IPS-NIHi11 (cell line): ENCODE results near the gene EPB41.
"Not testable (repeated sequence)": the region's sequence is repeated elsewhere in the genome, so short reads cannot be mapped to it uniquely, and the experiment has no call there.

Experiments used
- DNase-seq: peaks from one replicate; pipeline ENCODE4 v3.0.0; 2012; ENCODE audit warnings: mixed read lengths, low spot score

The EPB41 gene

DNA sequence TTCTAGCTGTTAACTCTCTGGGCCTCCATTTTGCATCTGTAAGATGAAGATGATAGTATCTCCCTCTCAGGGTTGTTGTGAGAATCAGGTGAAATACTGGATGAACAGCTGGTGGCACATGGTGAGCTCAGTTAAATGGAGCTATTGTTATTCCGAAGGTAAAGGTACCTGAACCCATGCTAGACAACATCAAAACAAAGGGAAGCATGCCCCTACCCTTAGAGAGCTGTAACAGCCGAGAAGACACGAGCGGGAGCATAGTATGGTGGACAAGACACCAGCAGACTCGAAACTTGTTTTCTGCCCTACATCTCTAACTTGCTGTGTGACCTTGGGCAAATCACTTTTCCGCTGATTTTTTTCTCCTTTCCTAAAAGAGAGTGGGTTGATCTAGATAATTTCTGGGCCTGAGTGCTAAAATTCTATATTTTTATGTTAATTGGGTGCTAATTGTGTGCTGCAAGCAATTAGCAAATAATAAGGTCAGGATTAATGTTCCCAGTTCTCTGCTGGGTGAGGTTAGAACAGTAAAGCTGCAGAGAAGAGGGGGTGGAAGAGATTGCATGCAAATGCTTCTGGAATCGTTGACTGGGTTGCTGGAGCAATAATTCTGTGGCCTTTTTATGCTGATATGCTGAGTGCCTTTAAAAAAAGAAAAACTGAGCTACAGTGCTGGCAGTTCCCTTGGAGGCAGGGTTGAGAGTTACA, 198.5 kb downstream of the EPB41 start:
- DNase-seq = no peak

DNA sequence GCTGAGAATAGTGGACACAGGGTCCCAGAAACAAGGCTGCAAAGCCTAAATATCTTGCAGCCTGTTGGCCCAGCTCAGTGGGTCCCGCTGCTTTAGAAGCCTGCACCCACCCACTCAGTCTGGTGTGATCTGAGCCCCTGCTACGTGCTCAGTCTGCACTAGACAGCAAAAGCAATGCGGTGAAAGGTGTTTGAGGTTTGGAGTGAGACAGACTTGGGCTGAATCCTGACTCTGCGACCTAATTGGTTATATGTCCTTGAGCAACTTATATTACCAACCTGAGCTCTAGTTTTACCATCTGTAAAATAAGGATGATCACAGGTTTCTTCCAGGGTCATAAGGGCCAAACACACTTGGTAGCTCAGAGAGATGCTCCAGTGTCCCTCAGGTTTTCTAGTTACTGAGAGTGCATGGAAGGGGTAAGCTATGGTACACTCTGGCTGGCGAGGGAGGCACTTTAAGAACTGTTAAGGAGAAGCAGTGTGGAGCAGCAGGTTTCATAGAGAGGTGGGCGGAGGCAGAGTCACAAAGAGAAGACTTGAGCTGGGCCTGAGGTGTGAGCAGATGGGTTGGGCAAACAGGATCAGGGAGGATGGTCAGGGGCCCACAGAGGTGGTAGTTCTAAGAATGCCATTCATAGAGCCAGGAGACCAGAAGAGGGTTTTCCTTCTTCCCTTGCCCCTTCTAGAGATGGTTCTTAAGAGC, 199.2 kb downstream of the EPB41 start:
- DNase-seq = no peak

DNA sequence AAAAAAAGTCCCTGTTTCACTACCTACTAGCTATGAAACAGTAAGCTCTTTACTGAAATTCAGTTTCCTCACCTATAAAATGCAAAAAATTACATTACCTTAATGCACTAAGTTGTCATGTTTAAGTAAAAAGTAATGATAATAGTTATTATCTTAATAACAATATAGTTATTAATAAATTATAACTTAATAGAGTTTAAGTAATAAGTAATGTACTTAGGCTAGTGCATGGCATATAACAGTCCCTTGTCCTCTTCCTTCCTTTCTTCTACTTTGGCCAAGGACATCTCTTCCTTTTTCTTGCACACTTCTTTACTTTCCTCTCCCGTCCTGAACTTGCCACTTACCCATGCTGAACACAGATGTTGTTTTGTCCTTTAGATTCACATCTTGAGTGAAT, 200.3 kb downstream of the EPB41 start:
- no peak for DNase-seq

DNA sequence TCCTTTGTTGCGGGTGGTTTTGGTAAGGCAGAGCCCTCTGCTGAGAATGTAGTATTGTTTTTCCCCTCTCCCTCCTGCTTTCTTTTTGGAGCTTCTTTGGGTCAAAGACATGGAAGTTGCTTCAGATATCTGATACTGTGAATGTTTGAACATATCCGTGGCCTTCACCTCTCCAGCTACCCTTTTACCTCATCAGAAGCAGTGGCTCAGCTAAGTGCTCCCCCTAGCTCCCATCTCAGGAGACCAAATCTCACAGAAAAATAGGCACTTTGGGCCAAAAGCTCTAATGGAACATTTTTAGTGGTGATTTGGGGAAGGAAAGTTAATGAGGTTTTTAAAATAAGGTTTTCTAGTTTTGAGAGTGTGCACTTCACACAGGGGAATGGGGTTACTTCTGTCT, 203.0 kb downstream of the EPB41 start:
- peak; percentile 47 for DNase-seq

DNA sequence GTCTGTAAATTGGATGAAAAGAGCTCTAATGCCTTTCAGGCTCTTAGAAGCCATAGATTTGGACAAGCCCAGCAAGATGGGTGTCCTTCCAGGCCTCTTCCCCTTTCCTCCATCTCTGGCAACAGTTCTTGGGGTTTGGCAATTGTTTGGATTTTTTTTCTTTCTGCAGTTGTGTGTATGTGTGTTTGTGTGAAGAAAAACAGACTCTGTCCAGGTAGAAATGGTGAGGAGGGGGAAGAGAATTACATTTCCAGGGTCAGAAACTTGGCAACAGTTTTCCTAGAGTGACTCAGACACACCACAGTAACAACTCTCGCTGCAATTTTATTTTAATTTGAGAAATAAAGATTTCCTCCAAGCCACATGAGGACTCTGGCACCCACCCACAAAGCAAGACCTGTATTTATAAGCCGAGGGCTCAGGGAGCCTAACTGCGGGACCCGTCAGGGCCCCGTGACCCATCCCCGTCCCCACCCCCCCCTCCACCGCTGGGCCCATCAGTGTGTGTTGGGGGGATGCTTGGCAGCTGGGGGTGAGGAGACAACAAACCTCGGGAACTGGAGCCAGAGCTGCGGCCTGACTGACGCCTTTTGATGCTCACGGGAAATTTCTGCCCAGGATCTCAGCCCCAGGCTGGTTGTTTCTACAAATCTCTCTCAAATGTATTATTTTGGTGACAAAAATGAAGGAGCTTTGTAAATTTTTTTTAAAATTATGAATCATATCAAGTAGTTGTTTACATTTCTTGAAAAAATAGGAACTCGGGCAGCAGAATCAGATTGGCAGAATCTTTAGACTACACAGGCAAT, 205.0 kb downstream of the EPB41 start:
- DNase-seq = no peak

DNA sequence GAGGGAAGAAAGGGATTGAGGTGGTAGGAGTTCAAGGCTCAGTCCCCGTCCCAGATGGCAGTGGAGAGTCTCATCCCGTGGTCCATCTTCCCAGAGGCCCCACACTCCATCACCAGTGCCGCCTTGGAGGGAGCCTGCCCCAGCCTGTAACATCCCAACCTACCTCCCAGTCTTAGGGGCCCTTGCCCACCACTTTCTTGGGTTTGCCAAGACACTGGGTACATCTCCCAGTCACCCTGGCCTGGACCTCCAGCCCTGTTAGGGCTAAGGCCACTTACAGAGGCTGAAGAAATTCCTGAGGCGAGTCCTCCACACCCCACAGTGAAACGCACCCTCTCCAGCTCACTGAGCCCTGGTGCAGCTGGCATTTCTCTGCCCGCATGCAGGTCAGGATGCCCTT, 206.0 kb downstream of the EPB41 start:
- DNase-seq = no peak

DNA sequence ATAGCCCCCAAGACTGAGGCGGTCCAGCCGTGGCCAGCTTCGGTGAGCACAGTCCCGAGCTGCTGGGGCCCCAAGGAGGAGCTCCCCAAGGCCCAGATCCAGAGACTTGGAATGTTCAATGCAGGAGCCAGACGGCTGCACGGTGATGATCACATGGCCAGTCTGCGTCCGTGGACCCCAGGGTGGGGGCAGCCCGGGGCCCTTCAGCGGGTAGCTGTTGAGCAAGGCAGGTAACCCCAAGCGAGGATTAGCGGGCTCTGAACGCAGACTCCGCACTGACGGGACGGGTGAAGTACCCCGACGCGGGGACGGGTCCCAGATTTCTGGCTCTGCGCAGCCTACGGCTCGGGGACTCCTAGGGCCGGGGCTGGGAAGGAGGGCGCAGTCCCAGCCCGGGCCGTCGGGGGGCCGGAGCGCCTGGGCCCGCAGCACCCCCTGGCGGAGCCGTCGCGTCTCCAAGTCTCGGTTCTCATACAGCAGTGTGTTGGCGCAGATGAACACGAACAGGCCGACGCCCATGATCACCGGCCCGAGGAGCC, 206.6 kb downstream of the EPB41 start:
- peak; percentile 90 for DNase-seq

DNA sequence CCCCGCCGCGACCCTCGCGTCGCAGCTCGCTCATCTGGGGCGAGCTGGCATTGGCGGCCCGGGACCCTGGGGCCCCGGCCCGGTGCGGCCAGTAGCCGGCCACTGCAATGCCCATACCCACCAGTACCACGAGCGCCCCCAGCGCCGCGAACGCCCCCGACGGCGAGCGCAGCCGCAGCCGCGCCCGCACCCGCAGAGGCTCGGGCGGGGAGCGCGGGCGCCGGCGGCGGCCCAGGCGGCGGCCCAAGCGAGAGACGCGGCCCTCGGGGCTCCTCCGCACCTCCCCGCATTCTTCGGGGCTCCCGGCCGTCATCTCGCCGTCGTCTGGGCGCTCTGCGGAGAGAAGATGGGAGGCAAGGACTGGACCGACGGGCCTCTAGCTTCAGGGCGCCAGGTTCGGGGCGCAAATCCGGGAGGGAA, 207.2 kb downstream of the EPB41 start:
- peak; percentile 73 for DNase-seq

DNA sequence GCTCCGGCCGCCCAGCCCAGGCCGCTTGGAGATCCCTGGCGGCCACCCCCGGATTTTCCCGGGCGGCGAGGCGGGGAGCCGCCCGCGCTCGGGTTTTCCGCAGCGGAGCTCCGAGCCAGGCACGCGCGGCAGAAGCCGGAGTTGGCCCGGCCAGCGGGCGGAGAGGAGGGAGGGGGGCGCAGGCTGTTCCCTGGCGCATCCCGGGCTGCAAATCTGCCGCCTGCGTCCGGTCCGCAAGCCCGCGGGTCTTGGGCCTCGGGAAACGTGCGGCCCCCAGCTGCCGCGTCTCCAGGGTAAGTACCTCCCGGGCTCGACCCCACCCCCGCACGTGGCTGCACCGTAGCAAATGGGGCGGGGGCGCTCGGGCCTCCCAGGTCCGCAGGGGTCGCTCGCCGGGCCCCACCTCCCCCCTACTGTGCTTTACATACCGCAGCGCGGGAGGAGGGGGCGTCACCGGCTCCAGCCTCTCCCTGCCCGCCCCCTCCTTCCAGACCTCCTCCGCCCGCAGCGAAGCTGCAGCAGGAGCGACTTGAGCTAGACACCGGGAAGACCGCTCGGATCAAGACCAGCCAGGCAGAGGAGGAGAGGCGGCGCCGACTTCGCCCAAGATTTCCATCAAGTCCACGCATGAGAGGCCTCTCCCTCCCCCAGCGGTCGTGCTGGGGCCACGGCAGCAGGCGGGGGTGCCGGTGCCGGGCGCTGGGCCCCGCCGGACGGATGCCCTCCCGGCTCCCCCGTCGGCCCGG, 207.7 kb downstream of the EPB41 start:
- peak; percentile 60 for DNase-seq

DNA sequence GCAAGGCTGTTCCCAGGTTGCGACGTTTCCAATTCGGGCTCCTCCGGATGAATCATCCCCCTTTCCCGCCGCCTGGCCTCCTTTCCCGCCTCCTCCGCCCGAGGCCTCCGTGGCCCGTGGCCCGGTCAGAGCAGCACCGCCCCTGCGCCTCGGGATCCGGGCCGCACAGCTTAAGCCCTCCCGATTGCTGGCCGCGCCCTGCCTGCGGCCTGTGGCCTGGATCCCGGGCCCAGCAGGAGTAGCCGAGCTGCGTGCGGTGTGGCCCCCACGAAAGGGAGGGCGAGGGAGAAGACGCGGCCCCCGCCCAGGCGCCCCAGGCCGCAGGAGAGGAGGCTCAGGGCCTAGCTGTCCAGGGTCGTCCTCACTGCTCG, 208.3 kb downstream of the EPB41 start:
- DNase-seq = peak; percentile 51

DNA sequence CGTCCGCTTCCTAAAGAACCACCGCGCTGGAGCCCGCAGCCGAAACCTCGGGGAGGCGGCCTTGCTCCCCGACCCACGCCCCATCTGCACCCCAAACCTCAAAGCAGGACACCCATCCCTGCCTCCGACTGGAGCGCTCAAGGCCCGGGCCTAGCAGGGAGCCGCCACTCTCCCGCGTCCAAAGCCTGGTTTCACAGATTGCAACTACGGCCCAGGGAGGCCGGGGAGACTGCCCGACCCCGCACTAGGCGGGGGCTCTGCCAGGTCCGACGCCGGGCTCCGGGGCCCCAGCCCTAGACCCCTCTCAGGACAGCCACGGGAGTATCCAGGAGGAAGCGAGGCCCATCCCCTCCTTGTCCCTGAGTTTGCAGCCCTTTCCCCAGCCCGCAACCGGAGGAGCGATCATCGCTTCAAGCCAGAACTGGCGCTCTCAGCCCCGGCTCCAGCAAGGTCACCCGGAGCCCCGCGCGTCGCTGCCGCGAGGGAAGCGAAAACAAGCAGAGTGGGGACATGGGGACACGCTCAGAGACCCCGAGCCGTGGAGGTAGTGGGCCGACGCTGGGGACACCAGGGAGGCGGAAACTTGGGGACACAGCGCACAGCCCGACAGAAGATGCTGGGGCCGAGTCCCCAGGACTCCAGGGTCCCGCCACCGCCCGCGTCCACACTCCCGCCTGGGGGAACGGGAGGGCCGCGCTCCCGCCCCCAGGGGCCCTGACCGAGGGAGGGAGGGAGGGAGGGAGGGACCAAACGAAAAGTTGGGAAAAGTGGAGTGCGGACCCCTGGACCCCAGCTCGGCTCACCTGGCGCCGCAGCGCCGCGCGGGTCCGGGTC, 208.9 kb downstream of the EPB41 start:
- DNase-seq = no peak

DNA sequence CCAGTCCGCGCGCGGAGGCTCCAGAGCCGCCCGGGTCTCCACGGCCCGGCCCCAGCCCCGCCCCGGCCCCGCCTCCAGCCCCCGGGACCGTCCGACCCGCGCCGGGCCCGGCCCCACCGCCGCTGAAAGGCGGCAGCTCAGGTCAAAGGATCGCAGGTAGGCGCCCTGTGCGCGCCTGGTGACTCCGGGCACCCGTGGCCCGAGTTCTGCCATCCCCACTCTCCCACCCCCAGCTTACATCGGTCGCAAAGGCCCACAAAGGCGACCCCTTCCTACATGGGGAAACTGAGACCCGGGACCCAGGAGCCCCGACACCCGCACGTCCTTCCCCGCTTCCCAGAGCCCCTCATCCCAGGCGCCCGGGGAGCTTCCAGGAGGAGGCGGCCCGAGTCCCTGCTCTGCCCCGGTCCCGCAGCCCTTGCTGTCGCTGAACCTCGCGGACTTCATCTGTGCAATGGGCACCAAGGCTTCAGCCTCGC, 209.6 kb downstream of the EPB41 start, which contains the start of gene TMEM200B:
Gene TMEM200B, minus strand, starts transcription at position 17 of the 479 bp plus-strand sequence. CDS start 2,075 bp downstream, outside the sequence.
- peak; percentile 49 for DNase-seq

DNA sequence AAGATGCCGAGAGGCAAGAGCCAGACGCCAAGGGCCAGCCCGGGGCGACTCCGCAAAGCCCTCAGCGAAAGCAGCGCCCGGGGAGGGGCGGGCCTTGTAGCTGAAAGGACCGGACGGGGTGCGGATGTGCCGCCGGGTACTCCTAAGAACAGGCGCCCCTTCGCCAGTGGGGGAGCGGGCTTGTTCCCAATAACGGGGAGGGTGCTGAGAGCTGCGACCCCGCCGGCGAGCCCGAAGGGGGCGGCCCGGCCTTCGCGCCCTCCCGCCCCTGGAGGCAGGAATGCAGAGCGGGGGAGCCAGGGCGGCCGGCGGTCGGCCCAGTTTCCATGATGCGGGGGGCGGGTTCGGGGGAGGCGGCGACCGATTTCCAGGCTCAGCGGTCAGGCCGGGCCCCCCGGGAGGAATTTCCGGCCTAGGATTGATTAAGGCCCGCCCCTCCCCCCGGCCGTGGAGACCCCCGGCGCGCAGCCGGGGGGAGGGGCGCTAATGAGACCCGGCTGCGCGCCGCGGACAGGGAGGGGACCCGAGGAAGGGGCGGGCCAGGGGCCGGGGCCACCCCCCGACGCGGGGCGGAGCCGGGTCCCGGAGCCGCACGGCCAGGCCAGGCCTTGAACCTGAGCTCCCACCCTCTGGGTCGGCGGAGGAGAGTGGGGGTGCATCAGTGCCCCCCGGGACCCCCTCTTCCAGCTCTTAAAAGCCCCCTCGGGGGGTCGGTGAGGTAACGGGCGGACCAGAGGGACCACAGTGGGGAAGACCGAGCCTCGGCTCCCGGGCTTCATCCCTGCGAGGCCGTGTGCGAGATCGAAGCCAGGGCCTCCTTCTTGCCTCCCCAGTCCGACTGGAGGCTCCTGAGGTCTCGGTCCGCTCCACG, 210.2 kb downstream of the EPB41 start:
- DNase-seq = peak; percentile 97

DNA sequence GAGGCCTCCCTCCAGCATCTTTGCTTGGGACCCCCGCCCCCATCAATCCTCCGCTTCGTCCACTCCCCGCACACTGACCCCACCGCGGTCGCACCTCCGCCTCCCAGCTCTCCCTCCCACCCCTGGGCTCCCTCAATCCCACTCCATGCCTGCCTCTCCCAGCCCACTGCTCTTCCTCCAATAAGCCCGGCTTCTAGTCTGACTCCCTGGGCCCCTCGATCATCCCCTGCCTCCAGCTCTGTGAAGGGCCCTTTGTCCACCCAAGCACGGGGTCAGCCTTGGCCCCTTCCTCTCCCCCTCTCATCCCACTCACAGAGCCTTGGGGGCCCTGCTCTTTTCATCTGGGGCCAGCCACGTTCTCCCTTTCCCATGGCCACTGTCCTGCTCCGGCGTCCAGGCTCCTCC, 210.9 kb downstream of the EPB41 start:
- DNase-seq = no peak

DNA sequence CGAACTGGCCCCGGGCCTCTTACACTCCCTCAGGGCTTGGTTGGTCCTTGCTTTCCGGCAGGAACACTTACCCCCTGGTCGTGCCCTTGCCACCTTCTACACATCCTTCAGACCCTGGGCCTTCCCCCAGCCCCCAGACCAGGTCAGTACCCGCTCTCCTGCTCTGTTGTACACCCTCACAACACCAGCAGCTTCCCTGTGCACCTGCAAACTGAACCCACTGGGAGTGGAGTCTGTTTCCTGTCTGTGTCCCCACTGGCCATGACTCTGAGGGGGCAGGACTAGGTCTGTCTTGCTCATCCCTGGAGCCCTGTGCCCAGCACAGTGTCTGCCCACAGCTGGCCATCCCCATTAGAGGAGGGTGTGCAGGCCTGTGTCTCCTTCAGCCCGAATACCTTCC, 211.4 kb downstream of the EPB41 start:
- no peak for DNase-seq

DNA sequence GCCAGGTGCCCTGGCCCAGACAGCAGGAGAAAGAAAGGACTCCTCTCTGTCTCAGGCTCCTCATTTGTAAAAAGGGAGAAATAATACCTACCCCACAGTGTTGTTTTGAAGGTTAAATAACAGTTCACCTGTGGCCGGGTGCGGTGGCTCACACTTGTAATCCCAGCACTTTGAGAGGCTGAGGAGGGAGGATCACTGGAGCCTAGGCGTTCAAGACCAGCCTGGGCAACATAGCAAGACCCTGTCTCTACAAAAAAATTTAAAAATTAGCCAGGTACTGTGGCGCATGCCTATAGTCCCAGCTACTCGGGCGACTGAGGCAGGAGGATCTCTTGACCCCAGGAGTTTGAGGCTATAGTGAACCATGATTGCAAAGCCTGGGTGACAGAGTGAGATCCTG, 211.8 kb downstream of the EPB41 start:
- no peak for DNase-seq

DNA sequence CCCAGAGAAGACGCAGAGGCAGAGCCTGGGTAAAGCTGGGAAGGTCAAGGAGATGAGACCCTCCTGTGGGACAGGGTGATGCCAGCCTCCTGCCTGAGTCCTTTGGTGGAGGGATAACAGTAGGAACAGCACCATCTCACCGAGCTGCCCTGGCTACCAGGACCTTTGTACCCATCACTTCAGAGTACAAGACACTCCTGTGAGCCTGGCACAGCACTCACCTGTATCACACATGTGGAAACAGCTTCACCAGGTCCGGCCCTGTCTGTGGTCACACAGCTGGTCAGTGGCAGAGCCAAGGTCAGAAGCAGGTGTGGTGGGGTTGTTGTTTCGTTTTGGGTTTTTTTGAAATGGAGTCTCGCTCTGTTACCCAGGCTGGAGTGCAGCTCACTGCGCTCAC, 214.4 kb downstream of the EPB41 start:
- no peak for DNase-seq

DNA sequence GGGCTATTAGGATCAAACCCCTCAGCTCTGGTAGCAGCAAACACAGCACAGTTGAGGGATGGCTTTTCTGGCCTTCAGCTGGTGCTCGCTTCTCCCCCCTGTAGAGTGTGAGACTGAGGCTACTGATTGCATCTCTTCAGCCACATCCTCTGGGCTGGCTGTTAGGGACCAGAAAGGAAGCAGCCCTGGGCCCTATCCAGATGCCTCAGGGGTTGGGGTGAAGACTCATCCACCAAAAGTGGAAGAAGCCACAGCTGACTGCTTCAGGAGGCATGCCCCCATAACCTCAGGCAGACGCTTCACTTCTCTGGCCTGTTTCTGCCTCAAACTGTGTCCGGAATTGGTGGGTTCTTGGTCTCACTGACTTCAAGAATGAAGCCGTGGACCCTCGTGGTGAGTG, 215.5 kb downstream of the EPB41 start:
- no peak for DNase-seq

DNA sequence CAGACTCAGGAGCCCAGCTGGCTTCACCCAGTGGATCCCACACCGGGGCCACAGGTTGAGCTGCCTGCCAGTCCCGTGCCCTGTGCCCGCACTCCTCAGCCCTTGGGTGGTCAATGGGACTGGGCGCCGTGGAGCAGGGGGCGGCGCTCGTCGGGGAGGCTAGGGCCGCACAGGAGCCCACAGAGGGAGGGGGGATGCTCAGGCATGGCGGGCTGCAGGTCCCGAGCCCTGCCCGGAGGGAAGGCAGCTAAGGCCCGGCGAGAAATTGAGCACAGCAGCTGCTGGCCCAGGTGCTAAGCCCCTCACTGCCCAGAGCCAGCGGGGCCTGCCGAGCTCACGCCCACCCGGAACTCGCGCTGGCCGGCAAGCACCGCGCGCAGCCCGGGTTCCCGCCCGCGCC, 216.7 kb downstream of the EPB41 start:
- DNase-seq = not testable (repeated sequence)
